C4-2B (cell line): ENCODE data around the gene AK9.
A peak's percentile ranks its signal among the peaks of the same experiment; 100 is the strongest.

Experiments
- H3K27ac ChIP-seq: fragments of 450-650 bp; 2 replicates; pipeline ENCODE4 v1.5.1; 2017
- CTCF ChIP-seq: fragments of 450-650 bp; conservative IDR thresholded peaks from 2 replicates; pipeline ENCODE4 v1.5.1; 2017; ENCODE audit warnings: mild to moderate bottlenecking
- ZFX ChIP-seq: fragments of 450-650 bp; IDR thresholded peaks from 2 replicates; pipeline ENCODE4 v1.6.1; 2017

The AK9 gene

GRCh38 chr6:109456111-109456583 lies 234.9 kb downstream of the AK9 start:
- TF ChIP-seq ZFX: no peak
- no peak; the same call in 1 of the 2 replicates for TF ChIP-seq CTCF
- H3K27ac ChIP-seq: peak overlapping the region; percentile 84

GRCh38 chr6:109455437-109456110 lies 235.4 kb downstream of the AK9 start, which contains the start of gene MICAL1:
TSS of gene MICAL1 (minus strand) at chr6:109455772. CDS start at chr6:109454196, 1,576 bp downstream.
- H3K27ac ChIP-seq: peak within 1 kb of the TSS; percentile 84

GRCh38 chr6:109454496-109455436 lies 236.2 kb downstream of the AK9 start:
- TF ChIP-seq CTCF (no peak), ZFX (no peak)
- H3K27ac ChIP-seq: peak overlapping the region; percentile 84

More at GRCh38 chr6:109455437-109456110, 235.4 kb downstream of the AK9 start, which contains the start of gene MICAL1:
- TF ChIP-seq ZFX: no peak

GRCh38 chr6:109453594-109454495 lies 237.2 kb downstream of the AK9 start:
- peak overlapping the region; percentile 84; the same call in 1 of the 2 replicates for H3K27ac ChIP-seq
- TF ChIP-seq ZFX: no peak
- TF ChIP-seq CTCF: no peak

- TF ChIP-seq ZFX (no peak), CTCF (no peak)
- H3K27ac ChIP-seq: peak overlapping the region; percentile 84; the same call in 1 of the 2 replicates
Measured at GRCh38 chr6:109453156-109453555, 237.8 kb downstream of the AK9 start.

GRCh38 chr6:109452181-109452580 lies 238.8 kb downstream of the AK9 start:
- no peak for TF ChIP-seq ZFX
- no peak for TF ChIP-seq CTCF
- H3K27ac ChIP-seq: no peak overlapping the region; the same call in 1 of the 2 replicates

GRCh38 chr6:109451376-109451775 lies 239.6 kb downstream of the AK9 start:
- TF ChIP-seq CTCF (no peak), ZFX (no peak)

More at GRCh38 chr6:109451376-109451775, 239.6 kb downstream of the AK9 start:
- H3K27ac ChIP-seq: no peak overlapping the region; the same call in 1 of the 2 replicates
